Testis (tissue), 2 donors: Measurements from ENCODE around the gene SESTD1.

Source experiments
- CTCF ChIP-seq, 3 experiments: fragments of 450-650 bp in 2 of 3; fragments of 200-600 bp in 1 of 3; sonication (generic) in 1 of 3; IDR thresholded peaks; one replicate each; pipeline ENCODE4 v1.5.1; 2016 to 2019; ENCODE audit warnings: antibody characterized with exemption in 3 of 3, mild to moderate bottlenecking in 2 of 3, moderate library complexity in 1 of 3
- POLR2A ChIP-seq: fragments of 450-650 bp; IDR thresholded peaks from one replicate; pipeline ENCODE4 v1.6.1; 2017; ENCODE audit warnings: antibody characterized with exemption, mild to moderate bottlenecking, moderate library complexity

GRCh38 chr2:179250095-179250494, 14.5 kb downstream of the SESTD1 start:
- no peak for TF ChIP-seq CTCF (IDR thresholded peaks at IDR 0.05)
- no peak for TF ChIP-seq POLR2A
